Stimulated activated effector memory CD8-positive, alpha-beta T cell treated with anti-CD3 and anti-CD28 coated beads, Interleukin-12 subunit alpha, Interleukin-12 subunit beta, amount 100 ng/mL, for 72 hours (primary cell): ENCODE data around the gene WHAMM.

Experiments used
- ATAC-seq: fragments of 150-1000 bp; cut with Tn5 transposase; 2 replicates; pipeline ENCODE4 v1.10.0; 2021
- DNase-seq, 2 donors: peaks; one replicate each; pipeline ENCODE4 v3.0.0; 2021 to 2022; ENCODE audit warnings: low spot score in 2 of 2
- H3K27ac Mint-ChIP-seq: one replicate; pipeline ENCODE4 v1.8.0; 2022; ENCODE audit warnings: mild to moderate bottlenecking, mixed read lengths
- H3K36me3 Mint-ChIP-seq: one replicate; pipeline ENCODE4 v1.8.0; 2022; ENCODE audit warnings: mild to moderate bottlenecking, mixed read lengths
- H3K4me1 Mint-ChIP-seq: one replicate; pipeline ENCODE4 v1.8.0; 2022; ENCODE audit warnings: mixed read lengths
- H3K4me3 Mint-ChIP-seq: one replicate; pipeline ENCODE4 v1.8.0; 2022; ENCODE audit warnings: mild to moderate bottlenecking, mixed read lengths
- H3K9me3 Mint-ChIP-seq: one replicate; pipeline ENCODE4 v1.8.0; 2022; ENCODE audit warnings: mixed read lengths

The WHAMM gene

GRCh38 chr15:82792068-82792467 lies 17.4 kb upstream of the WHAMM start:
- H3K36me3 Mint-ChIP-seq = no peaks in the 10 kb centered on the region
- H3K27ac Mint-ChIP-seq = no peak overlapping the region
- peaks cover 9% of the 10 kb centered on the region for H3K9me3 Mint-ChIP-seq
- no peak overlapping the region for H3K4me3 Mint-ChIP-seq
- ATAC-seq (no peak), DNase-seq (no peak)
- no peaks in the 10 kb centered on the region for H3K4me1 Mint-ChIP-seq

DNA sequence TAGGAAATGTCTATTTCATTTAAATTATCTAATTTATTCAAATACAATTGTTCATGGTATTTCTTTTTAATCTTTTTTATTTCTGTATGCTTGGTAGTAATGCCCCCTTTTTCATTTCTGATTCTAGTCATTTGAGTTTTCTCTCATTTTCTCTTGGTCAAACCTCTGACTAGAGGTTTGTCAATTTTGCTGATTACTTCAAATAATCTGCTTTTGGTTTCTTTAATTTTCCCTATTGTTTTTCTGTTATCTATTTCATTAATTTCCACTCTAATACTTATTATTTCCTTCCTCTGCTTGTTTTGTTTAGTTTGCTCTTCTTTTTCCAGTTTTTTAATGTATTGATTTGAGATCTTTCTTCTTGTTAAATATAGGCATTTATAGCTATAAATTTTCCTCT lies 15.7 kb upstream of the WHAMM start:
- H3K4me3 Mint-ChIP-seq = no peak overlapping the region
- ATAC-seq (no peak), DNase-seq (no peak)
- no peaks in the 10 kb centered on the region for H3K36me3 Mint-ChIP-seq
- H3K4me1 Mint-ChIP-seq = no peaks in the 10 kb centered on the region
- H3K9me3 Mint-ChIP-seq = peaks cover 9% of the 10 kb centered on the region
- H3K27ac Mint-ChIP-seq = no peak overlapping the region

DNA sequence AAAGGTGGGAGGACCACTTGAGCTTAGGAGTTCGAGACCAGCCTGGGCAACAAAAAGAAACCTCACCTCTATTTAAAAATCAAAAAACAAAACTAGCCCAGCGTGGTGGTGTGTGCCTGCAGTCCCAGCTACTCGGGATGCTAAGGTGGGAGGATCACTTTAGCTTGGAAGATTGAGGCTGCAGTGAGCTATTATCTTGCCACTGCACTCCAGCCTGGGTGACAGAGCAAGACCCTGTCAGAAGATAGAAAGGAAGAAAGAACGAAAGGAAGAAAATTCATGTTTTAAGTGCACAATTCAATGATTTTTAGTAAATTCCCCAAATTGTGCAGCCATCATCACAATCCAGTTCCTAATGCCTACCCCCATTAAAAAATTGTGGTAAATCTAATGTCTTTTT lies 11.3 kb upstream of the WHAMM start:
- ATAC-seq (no peak), DNase-seq (no peak)
- Mint-ChIP-seq H3K36me3 (no peaks in the 10 kb centered on the region), H3K4me3 (no peak overlapping the region), H3K27ac (no peak overlapping the region), H3K4me1 (no peaks in the 10 kb centered on the region), H3K9me3 (peaks cover 9% of the 10 kb centered on the region)

DNA sequence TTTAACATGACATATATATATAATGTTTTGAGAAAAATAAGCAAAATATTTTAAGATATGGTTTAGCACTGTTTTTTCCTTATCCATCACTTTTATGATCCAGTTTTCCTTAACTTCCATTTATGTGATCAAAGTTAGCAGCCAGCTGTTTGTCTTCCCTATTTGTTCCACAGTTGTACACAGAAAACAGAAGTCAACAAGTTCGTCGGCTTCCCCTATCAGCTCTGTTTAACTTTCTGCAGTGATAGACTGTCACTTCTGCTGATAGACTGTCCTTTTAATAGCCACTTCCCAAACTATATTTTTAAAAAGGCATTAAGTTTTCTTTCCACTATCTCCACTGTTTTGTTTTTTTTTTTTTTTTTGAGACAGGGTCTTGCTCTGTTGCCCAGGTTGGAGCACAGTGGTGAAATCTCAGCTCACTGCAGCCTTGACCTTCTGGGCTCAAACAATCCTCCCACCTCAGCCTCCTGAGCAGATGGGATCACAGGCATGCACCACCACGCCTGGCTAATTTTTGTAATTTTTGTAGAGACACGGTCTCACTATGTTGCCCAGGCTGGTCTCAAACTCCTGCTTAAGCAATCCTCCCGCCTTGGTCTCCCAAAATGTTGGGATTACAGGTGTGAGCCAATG lies 10.8 kb upstream of the WHAMM start:
- DNase-seq (no peak), ATAC-seq (no peak)
- Mint-ChIP-seq H3K36me3 (no peaks in the 10 kb centered on the region), H3K9me3 (peaks cover 8% of the 10 kb centered on the region), H3K27ac (no peak overlapping the region), H3K4me1 (no peaks in the 10 kb centered on the region), H3K4me3 (no peak overlapping the region)

GRCh38 chr15:82799183-82799841 lies 10.1 kb upstream of the WHAMM start:
- ATAC-seq (no peak), DNase-seq (no peak)
- H3K4me1 Mint-ChIP-seq = no peaks in the 10 kb centered on the region
- H3K9me3 Mint-ChIP-seq = peaks cover 1% of the 10 kb centered on the region
- H3K27ac Mint-ChIP-seq = no peak overlapping the region
- no peak overlapping the region for H3K4me3 Mint-ChIP-seq
- no peaks in the 10 kb centered on the region for H3K36me3 Mint-ChIP-seq

DNA sequence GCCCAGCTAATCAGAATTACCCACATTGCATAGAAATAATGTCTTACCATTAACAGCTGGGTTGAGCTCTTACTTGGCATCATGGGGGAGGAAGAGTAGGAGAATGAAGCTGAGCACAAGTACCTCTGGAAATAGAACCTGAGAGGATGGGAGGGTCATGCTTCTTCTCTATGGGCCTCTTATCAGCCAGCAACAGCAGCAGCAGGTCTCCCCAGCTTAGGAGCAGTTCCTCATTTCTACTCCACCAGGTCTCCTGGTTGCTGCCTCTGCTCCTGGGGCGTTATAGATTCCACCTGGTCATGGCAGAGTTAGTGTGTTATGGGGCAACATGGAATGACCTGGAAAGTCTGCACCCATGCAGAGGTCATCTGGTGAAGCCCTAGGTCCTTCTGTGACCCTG lies 6.9 kb upstream of the WHAMM start:
- H3K9me3 Mint-ChIP-seq = no peaks in the 10 kb centered on the region
- H3K4me1 Mint-ChIP-seq = no peaks in the 10 kb centered on the region

DNA sequence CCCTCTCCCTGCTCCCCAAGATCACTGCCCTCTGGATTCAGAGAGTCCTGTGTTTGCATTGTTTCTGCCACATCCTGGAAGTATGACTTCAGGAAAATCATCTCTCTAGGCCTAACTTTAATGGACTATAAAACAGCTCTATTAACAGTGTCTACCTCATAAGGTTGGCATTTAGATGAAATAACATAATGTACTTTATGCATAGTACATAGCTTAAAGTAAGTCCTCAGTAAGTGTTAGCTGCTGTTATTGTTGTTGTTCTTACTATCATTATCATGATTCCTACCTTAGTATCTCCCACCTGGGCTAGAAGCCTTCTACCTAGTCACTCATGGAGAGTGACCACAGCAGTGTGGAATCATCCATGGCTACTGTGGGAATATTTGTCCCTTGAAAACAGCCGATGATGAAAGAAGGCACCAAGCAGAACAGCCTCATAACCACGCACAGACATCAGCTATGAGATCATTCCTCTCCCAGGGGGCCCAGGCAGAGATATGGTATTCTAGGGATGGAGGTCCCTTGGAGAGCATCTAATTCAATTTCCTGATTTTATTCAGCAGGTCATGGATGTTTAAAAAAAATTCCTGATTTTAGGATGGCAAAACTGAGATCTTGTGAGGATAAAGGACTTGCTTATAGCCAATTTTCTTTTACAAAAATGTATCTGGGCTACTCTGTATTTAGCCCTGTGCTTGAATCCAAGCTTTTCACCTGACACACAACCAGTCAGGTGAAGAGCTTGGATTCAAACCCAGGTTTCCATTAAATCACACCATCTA lies 5.4 kb upstream of the WHAMM start:
- Mint-ChIP-seq H3K27ac (no peak overlapping the region), H3K9me3 (no peaks in the 10 kb centered on the region), H3K4me1 (peaks cover 5% of the 10 kb centered on the region), H3K4me3 (no peak overlapping the region), H3K36me3 (no peaks in the 10 kb centered on the region)
- no peak for ATAC-seq
- DNase-seq = no peak

More for the DNA sequence above, 6.9 kb upstream of the WHAMM start:
- Mint-ChIP-seq H3K36me3 (no peaks in the 10 kb centered on the region), H3K4me3 (no peak overlapping the region), H3K27ac (no peak overlapping the region)
- DNase-seq (no peak), ATAC-seq (no peak)

- Mint-ChIP-seq H3K4me1 (peaks cover 10% of the 10 kb centered on the region), H3K36me3 (peaks cover 5% of the 10 kb centered on the region), H3K4me3 (no peak overlapping the region), H3K9me3 (no peaks in the 10 kb centered on the region), H3K27ac (no peak overlapping the region)
- DNase-seq = no peak
- no peak for ATAC-seq
These were observed 4.9 kb upstream of the WHAMM start for GRCh38 chr15:82804575-82804949.

GRCh38 chr15:82805994-82806406 lies 3.4 kb upstream of the WHAMM start, which contains the start of gene FSD2:
TSS of gene FSD2 (minus strand) at chr15:82806069. CDS start at chr15:82787390, 18,679 bp downstream.
- H3K27ac Mint-ChIP-seq = no peak within 1 kb of the TSS
- H3K36me3 Mint-ChIP-seq = peaks cover 14% of the 10 kb centered on the region
- no peak for ATAC-seq
- H3K9me3 Mint-ChIP-seq = no peaks in the 10 kb centered on the region
- peaks cover 17% of the 10 kb centered on the region for H3K4me1 Mint-ChIP-seq
- no peak for DNase-seq
- no peak within 1 kb of the TSS for H3K4me3 Mint-ChIP-seq

DNA sequence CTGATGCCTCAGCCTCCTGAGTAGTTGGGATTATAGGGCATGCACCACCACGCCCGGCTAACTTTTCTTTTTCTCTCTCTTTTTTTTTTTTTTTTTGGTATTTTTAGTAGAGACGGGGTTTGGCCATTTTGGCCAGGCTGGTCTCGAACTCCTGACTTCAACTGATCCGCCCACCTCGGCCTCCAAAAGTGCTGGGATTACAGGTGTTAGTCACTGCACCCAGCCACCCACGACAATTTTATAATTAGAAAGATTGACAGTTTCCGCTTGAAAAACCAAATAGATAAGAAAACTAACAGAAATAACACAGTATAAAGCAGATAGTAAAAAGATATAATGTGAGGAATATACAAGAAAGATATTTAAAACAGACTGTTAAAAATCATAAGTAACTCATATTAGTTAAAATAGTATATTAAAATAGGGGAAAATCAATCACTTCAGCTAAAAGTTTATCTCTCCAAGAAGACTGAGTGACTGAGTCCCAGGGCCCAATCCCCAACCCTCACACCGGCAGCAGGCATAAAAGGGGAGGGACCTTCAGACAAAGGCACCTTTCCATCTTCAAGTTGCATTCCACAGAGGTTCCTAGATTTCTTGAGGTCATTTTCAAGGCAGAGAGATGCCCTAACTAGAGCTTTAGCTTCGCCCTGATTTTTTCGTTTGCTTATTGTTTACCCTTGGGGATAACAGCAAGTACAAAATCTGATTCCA lies 1.4 kb upstream of the WHAMM start:
- no peak overlapping the region for H3K4me3 Mint-ChIP-seq
- H3K36me3 Mint-ChIP-seq = peaks cover 35% of the 10 kb centered on the region
- H3K9me3 Mint-ChIP-seq = no peaks in the 10 kb centered on the region
- ATAC-seq = no peak
- H3K27ac Mint-ChIP-seq = no peak overlapping the region
- no peak for DNase-seq
- H3K4me1 Mint-ChIP-seq = peaks cover 28% of the 10 kb centered on the region

GRCh38 chr15:82808634-82809041 lies 790 bp upstream of the WHAMM start:
- Mint-ChIP-seq H3K9me3 (no peaks in the 10 kb centered on the region), H3K4me3 (peak overlapping the region; percentile 76), H3K27ac (peak overlapping the region; percentile 87), H3K4me1 (peaks cover 28% of the 10 kb centered on the region), H3K36me3 (peaks cover 40% of the 10 kb centered on the region)
- ATAC-seq = no peak
- no peak for DNase-seq

DNA sequence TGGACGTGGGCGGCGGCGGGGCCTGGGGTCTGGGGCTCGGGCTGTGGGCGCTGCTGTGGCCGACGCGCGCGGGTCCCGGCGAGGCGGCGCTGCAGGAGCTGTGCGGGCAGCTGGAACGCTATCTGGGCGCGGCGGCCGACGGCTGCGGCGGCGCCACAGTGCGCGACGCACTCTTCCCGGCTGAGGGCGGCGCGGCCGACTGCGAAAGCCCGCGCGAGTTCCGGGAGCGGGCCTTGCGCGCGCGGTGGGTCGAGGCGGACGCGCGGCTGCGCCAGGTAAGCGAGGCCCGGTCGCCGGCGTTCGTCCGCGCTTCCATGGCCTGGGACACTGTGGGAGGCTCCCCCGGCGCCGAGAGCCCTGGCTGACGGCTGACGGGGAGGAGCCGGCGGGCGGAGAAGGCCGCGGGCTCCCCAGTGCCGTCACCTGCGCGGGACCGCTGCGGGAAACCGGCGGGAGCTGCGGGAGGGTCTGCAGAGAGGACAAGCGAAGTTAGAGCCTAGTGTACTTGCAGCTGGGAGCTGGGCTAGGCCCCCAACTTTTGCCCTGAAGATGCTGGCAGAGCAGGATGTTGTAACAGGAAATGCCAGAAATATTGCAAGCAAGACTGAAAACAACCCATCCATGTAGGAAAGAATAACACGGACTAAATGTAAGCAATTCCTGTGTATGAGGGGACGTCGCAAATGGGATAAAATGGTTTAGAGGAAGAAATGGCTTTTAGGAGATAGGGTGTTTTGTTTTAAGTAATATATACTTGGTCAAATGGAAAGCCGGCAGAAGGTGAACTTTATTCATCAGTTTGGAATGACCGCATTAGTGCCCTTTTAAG lies 847 bp downstream of the WHAMM start:
- H3K27ac Mint-ChIP-seq = peak overlapping the region; percentile 87
- peak overlapping the region; percentile 76 for H3K4me3 Mint-ChIP-seq
- ATAC-seq (peak; percentile 46), DNase-seq (peak in 1 of 2 donors; percentile 66)
- no peaks in the 10 kb centered on the region for H3K9me3 Mint-ChIP-seq
- H3K36me3 Mint-ChIP-seq = peaks cover 57% of the 10 kb centered on the region
- peaks cover 28% of the 10 kb centered on the region for H3K4me1 Mint-ChIP-seq

- H3K9me3 Mint-ChIP-seq = no peaks in the 10 kb centered on the region
- H3K36me3 Mint-ChIP-seq = peaks cover 64% of the 10 kb centered on the region
- peak; percentile 10 to 60 for DNase-seq
- ATAC-seq = peak; percentile 40
- H3K27ac Mint-ChIP-seq = peak overlapping the region; percentile 87
- H3K4me3 Mint-ChIP-seq = peak overlapping the region; percentile 76
- H3K4me1 Mint-ChIP-seq = peaks cover 28% of the 10 kb centered on the region
These were observed 1.5 kb downstream of the WHAMM start for GRCh38 chr15:82810890-82811426.

DNA sequence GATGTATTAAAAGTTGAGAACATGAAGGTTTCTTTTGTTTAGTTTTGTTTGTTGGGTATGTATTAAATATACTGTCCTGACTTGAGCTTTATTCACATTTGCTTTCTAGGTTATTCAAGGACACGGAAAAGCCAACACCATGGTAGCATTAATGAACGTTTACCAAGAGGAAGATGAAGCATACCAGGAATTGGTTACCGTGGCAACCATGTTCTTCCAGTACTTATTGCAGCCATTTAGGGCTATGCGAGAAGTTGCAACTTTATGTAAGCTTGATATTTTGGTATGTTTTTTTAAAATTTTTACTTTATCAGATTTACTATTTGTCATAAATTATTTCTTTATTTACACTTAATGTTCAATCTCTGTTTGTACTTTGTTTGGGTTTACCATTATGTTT lies 3.6 kb downstream of the WHAMM start:
- Mint-ChIP-seq H3K4me1 (peaks cover 39% of the 10 kb centered on the region), H3K9me3 (no peaks in the 10 kb centered on the region), H3K36me3 (peaks cover 84% of the 10 kb centered on the region), H3K27ac (peak overlapping the region; percentile 14), H3K4me3 (peak overlapping the region; percentile 76)
- ATAC-seq = no peak
- DNase-seq = no peak
